GM19023 (cell line): Measurements from ENCODE around the gene TANC1.

Experiments used
- ATAC-seq: cut with Tn5 transposase; IDR thresholded peaks from one replicate; pipeline ENCODE4 v1.9.1; 2021; ENCODE audit warnings: mild to moderate bottlenecking, moderate library complexity; ENCODE audit not compliant: unreplicated experiment

TANC1 gene

DNA sequence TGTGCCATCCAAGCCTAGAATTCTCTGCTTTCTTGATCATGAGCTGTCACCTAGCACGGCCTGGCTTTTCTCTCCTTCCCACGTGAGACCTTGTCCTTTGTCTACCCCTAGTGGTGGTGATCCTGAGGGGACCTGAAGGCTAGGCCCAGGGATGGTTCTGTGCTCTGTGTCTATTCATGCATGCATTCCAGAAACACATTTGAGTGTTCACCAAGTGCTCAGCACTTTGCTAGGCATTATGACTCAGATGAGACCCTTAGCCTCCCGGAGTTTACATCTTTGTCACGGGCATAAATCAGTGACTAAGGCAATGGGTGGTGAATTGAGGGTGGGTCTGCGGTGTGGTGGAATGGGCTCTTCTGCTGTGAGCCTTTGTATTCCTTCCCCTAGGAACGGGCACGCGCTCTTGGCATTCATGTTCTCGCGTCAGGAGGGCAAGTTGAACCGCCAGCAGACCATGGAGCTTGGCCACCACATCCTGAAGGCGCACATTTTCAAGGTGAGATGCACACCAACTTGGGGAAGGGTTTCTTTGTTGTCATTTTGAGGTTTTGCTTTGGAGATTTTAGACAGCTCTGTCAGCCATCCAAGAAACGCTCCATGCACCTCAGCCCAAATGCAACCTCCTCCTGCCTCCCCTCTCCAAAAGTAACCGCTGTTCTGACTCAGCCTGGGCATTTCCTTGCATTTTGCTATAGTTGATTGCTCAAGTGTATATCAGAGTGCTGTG is 217.1 kb downstream of the TANC1 start:
- ATAC-seq, result peak; percentile 56

DNA sequence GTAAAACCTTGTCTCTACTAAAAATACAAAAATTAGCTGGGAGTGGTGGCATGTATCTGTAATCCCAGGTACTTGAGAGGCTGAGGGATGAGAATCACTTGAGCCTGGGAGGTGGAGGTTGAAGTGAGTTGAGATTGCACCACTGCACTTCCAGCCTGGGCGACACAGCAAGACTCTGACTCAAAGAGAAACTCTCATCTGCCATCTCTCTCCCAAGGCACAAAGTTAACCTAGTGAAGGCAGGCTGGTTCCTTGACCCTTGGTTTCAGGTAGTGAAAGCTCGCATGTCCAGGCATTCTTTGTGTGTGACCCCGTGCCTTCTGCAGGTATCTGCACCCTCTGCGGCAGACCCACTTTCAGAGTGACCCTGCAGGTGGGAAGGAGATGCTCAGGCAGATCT is 218.0 kb downstream of the TANC1 start:
- no peak for ATAC-seq

DNA sequence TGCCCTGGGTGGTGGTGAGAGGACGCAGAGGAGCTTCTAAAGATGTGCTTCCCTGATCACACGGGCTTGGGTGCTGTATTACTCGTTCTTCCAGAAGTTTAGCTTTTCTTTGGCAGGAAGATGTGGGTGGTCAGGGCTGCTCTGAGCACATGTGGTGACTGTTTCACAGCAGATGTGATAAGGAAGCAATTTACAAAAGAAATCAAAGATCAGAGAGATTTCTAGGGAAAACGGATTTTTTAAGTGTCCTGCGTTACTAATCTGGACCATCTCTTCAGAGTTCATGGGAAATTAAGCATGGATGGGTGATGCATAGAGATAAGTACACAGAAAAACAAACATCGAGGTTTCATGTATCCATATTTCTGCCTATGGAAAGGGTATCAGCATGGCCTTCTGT is 218.7 kb downstream of the TANC1 start:
- no peak for ATAC-seq

- no peak for ATAC-seq
These were observed 220.0 kb downstream of the TANC1 start for GRCh38 chr2:159188449-159188848.

DNA sequence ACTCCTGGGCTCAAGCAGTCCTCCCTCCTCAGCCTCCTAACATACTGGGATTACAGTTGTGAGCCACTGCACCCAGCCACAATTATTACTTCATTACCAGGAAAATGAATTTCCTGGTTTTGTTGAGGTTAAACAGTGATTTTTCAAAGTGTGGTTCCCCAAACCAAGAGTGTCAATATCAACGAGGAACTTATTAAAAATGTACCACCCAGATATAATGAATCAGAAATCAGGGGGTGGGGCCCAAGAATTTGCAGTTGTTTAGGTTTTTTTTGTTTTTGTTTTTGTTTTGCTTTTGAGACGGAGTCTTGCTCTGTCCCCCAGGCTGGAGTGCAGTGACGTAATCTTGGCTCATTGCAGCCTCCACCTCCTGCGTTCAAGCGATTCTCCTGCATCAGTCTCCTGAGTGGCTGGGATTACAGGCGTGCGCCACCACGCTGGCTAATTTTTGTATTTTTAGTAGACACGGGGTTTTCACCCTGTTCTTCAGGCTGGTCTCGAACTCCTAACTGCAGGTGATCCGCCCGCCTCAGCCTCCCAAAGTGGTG is 224.0 kb downstream of the TANC1 start:
- no peak for ATAC-seq

DNA sequence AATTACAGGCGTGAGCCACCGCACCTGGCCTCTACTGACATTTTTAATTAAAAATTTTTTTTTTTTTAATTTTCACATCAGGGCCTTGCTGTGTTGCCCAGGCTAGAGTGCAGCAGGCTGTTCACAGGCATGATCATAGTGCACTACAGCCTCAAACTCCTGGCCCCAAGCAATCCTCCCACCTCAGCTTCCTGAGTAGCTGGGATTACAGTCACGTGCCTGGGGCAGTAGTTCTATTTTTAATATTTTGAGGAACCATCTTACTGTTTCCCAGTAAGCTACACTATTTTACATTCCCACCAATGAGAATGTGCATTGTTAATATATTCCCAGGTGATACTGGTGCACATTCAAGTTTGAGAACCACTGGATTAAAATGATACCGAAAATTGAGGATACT is 225.4 kb downstream of the TANC1 start:
- no peak for ATAC-seq

DNA sequence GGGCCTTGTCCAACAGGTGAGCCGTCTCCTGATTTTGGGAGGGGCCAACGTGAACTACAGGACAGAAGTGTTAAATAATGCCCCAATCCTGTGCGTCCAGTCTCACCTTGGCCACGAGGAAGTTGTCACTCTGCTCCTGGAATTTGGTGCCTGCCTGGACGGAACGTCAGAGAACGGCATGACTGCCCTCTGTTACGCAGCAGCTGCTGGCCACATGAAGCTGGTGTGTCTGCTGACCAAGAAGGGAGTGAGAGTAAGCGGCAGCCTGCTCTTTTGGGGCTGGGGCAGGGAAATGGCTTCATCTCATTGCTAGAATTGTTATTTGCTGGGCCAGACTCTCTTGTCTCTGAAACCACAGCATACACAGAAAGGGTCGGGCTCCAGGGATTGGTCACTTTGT is 225.8 kb downstream of the TANC1 start:
- no peak for ATAC-seq

DNA sequence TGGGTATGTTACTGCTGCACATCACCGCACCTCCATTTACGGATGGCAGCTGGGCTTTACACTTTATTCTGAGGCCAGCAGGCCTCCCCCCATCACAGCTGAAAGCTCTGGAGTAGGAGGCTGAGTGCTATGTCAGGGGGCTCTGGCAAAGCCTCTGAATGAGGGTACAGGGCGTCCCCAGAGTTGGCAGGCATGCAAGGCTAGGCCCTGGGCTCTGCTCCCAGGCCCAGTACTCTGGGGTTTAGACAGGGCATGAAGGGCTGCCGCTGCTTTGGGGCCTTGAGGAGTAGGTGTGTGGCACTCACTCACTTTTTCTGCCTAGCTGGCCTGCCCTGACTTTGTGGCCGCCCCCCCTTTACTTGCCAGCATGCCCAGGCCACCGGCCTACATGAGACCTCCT is 227.3 kb downstream of the TANC1 start:
- ATAC-seq, result no peak

GRCh38 chr2:159196393-159196925 is 228.0 kb downstream of the TANC1 start:
- ATAC-seq, result no peak

DNA sequence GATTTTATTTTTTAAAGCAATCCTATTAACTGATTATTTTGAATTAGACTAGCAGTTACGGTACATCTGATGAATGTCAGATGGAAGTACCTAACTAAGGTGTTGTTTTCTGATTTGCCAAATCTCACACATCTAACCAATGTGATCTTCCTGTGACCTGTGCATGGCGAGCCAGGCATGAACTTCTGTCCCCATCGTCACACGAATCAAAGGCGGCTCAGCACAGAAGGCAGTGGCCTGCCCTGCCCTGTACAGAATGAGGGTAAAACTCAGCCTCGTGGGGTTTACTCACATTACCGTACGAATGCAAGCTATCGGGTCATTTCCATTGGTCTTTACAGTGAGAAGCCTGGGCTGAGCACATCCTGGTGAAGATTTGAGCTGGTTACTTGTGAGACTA is 230.8 kb downstream of the TANC1 start:
- no peak for ATAC-seq

DNA sequence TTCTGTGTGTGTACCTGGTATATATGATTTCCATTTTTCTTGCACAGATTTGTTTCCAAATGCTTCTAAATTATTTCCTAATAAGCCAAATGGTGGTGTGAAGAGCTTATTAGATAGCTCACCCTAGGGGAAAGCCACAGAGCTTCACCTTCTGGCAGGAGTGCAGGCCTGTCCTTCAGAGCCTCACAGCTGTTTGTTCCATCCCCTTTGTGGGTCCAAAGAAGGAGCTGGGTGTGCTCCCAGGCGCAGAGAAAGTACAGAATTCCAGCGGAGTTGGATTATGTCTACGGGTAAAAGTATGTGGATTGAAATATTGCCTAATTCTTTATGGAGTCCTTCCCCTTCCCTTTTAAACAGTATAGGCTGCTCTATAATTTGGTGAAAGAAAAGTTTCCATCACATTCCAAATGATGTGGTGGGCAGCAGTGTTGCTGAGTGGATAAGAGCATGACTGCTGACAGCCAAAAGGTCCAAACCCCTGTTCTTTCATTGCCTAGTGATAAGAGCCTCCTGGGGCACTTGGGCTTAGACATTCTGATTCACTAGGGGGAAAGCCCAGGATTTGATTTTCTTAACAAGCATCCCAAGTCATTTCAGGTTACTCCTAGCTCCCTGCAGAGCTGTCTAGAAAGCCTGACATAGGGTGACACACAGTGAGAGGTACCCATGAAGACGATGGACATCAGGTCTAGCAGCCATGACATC is 231.5 kb downstream of the TANC1 start:
- ATAC-seq, result no peak

GRCh38 chr2:159200498-159200897 is 232.1 kb downstream of the TANC1 start:
- ATAC-seq, result no peak

- ATAC-seq, result peak; percentile 97
These were observed 233.1 kb downstream of the TANC1 start for GRCh38 chr2:159201360-159202063.

DNA sequence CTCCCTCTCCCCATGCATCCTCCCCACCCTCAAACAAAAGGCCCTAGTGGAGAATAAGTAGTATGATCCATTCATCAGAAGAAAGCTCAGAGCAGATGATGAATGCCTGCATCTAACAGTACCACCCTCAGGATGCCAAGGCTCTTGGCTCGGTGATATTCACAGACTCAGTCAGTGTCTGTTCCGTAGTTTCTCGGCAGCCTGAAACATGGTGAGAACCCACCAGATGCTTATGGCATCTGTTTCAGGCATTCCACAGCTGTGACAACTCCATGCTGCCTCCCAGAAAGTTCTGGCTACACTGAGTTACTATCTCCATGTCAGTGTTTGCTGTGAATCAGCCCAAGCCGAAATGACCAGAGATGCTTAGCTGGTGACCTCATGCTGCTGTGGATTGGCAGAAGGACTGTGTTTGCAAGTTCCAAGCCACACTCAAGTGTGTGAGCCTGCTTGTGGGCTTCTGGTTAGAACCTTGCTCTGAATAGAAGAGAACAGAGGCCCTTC is 234.2 kb downstream of the TANC1 start:
- ATAC-seq, result no peak

- ATAC-seq, result no peak
These were observed 236.1 kb downstream of the TANC1 start for GRCh38 chr2:159204381-159205144.

DNA sequence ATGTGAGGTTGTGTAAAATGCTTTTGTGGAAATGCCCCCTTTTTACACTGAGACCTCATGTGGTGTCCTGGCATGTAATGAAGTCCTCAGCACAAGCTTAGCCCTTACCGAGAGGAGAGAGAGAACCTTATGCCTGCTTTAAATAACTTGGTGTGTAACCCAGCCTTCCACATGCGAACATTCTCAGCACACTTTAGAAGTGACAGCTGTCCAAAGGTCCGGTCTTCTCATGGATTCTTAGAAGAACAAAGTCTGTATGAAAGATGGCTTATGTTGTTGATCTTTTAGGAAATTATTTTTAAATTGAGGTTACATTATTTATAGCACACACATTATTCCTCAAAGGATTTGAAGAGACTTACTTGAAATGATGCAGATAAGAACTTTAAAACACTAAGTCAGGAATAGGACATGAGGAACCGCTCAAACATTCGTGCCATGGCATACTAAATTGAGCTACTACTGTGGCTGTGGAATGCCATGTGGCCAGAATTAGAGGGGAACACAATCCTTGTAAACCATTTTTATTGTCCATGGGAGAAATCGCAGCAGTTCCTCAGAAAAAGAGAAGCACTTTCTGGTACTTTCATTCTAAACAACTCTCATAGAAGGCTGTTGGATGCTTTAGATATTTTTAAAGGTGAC is 238.4 kb downstream of the TANC1 start:
- no peak for ATAC-seq

DNA sequence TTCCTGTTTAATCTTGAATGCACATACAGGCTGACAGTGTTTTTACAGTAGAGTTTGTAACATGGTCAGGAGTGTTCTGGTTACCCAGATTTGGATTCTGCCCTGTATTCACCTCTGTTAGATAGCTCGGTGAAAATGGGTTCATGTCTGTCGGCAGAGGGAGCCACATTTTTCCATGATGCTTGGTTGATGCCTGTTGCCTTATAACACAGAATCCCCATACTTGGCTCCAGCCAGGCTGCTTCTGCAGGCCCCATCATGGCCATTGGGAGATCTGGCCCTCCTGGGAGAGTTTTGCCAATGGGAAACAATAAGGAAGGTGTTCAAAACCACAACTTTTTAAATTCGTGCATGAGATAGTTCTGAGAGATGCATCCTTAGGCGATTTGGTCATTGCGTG is 240.0 kb downstream of the TANC1 start:
- no peak for ATAC-seq

GRCh38 chr2:159209341-159210306 is 241.2 kb downstream of the TANC1 start:
- ATAC-seq, result no peak
